ENCODE results near the gene RAP1GAP2.
"Not testable (repeated sequence)": the region's sequence is repeated elsewhere in the genome, so short reads cannot be mapped to it uniquely, and the experiment has no call there.

RAP1GAP2 gene

DNA sequence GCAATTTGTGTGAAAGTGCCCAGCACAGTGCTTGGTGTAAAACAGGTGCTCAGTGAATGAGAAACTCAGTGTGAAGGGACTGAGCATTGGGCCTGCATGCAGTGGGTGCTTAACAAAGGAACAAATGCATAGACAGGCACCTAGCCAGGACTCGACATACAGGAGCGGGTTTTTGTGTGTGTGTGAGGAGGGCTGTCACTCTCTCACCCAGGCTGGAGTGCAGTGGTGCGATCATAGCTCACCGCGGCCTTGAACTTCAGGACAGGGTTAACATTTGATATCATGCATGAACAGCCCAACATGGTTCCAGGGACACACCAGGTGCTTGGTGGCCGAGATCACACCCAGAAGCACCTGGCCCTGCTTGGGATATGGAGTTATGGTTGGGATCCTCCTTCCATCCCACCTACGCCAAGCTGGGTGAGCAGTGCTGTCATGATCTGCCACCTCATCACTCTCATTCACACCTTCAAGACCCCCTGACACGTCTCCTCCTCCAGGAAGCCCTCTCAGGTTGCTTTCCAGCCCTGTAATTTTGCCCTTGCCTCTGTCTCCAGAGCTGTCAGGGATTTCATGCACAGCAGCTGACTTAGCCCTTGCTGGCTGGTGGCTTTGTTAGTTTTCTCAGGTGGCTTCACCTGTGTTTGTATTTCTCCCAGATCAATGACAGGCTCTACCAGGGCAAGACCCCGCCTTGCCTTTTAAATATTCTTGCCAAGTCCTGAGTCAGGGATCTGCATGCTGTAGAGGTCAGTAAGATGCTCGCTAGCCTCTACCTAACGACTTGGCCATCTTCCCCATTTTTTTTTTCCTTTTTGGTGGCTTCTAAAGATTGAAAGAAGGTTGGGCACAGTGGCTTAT, 200.8 kb downstream of the RAP1GAP2 start:
- no peak for DNase-seq (ENCODE audit: low spot score)

DNA sequence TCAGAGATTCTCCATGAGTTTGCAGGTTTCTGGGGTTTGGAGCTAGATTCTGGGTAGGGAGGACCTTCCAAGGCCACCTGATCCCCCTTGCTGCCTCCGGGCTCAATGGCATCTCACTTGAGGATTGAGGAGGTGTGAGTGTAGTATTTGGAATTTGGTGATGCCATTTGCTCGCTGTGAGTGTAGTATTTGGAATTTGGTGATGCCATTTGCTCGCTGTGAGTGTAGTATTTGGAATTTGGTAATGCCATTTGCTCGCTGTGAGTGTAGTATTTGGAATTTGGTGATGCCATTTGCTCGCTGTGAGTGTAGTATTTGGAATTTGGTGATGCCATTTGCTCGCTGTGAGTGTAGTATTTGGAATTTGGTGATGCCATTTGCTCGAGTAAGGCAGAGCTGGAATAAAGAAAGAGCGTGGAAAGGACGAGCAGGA, 202.2 kb downstream of the RAP1GAP2 start:
- DNase-seq (ENCODE audit: low spot score), result not testable (repeated sequence)

DNA sequence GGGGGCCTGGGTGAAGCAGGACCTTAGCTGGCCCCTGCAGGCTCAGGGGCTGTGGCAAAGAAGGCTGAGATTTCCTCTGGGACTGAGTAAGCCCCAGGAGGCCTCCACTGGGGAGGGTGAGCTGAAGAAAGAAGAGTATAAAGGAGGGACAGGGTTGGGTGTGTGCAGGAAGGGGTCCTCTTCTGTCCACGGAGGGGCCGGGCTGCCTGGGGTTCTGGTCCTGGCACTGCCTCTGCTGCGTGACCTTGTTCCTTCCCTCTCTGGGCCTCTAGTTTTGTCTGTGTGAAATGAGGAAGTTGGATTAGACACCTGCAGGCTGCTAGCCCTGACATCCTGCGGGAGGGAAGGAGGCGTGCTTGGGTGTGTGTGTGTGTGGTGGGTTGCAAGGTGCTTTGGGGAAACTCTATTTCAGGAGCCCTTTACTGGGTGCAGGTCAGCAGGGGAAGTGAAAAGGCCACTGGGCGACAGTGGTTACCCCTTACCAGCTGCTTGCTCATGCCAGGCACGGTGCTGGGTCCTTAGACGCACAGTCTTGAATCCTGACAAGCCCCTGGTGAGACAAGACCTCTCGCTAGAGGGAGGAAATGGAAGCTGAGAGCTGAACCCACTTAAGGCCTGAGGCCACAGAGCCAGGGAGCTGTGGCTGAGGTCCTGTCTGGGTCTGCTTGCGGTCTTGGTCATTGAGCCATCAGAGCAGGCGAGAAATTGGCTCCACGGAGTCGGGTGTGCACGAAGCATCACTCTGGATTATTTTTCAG, 206.5 kb downstream of the RAP1GAP2 start:
- no peak for DNase-seq (ENCODE audit: low spot score)

DNA sequence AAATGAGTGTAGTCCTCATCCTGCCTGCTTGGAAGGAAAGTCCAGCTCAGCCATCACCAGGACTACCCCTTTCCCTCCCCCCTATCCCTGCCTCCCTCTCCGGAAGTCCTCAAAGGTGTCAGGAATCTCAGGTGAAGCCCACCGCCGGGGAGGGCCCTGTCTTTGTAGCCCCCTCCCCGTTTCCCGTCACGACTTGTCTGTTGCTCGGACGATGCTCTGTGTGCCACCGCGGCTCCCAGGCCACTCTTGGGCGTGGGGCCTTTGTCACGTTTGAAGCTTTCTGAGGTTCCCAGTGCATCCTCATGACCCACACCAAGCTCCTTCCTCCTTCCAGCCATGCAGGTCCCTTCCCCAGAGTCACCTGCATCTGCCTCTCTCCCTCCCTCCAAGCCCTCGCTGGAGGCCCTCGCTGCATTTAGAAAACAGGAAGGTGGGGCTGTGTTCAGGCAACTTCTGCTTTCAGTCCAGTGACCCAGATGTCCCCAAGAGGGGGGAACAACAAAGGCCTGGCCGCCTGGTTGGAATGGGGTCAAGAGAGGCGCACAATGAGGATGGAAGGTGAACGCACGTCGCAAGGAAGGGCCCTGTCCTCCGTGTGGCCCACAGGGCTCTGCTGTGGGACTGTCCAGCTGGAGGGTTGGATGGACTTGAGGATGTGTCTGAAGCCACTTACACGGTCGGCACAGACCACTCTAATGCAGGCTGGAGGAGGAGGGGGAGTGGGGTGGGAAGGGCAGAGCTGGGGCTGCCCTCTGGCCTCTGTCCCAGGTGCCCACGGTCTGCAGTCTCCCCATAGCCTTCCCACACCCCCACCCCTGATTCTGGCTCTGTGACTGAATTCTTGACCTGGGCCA, 207.3 kb downstream of the RAP1GAP2 start:
- no peak for DNase-seq (ENCODE audit: low spot score)

DNA sequence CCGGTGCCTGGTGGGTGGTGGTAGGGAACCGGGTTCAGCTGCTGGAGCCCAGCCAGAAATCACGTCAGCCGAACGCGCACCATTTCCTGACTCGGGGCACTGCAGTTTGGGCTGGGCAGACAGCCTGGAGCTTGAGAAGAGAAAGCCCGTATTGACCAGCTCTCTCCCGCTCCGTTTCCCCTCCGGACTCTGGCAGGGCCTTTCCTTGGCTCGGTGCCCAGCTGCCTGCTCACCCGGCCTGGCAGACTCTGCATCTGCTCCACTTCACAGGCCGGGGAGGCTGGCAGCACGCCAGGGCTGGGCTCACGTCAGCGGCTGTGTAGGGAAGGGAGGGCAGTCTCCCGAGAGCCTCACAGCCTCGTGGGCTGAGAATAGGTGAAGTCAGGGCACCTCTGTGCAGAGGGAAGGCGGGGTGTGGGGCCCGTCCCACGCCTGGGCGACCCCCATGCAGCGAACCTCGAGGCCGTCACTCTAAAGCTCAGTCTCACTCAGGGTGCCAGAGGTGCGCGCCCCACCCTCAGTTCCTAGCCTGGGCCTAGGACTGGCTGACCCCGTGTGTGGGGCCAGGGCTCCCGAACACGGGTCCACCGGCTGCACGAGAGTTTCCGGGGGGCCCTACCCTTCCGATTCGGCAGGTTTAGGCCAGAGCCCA, 208.0 kb downstream of the RAP1GAP2 start:
- peak; percentile 88 for DNase-seq (ENCODE audit: low spot score)

DNA sequence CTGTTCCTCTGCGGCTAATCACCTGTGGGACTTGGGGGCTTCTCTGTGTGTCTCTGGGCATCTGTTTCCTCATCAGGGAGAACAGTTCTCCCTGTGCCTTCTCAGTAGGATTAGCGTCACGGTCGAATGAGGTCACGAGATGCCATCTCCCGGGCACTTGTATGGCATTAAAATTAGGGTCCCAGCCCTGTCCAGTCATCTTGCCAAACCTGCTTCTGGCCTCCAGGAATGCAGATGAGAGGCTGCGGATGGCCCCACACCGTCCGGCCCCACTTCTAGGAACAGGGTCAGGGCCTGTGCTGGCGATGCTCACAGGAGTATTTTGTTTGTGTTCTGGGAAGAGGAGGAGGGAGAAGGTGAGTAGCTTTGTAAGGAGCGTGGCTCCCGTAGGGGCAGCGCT, 208.7 kb downstream of the RAP1GAP2 start:
- no peak for DNase-seq (ENCODE audit: low spot score)

DNA sequence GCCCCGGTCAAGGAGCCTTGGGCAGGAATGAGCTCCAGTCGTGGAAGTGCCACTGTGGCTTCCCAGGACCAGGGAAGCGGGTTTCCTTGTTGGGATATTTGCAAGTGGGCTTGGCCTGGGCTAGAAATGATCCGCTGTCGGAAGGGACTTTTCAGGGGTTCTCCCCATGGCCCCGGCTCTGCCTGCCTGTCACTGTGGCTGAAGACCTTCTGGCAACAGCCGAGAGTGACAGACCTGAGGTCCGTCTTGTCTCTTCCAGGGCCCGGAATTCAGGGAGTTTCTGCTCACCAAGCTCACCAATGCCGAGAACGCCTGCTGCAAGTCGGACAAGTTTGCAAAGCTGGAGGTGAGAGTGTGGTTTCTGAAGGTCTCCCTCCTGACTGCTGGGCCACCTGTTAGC, 209.5 kb downstream of the RAP1GAP2 start:
- no peak for DNase-seq (ENCODE audit: low spot score)

DNA sequence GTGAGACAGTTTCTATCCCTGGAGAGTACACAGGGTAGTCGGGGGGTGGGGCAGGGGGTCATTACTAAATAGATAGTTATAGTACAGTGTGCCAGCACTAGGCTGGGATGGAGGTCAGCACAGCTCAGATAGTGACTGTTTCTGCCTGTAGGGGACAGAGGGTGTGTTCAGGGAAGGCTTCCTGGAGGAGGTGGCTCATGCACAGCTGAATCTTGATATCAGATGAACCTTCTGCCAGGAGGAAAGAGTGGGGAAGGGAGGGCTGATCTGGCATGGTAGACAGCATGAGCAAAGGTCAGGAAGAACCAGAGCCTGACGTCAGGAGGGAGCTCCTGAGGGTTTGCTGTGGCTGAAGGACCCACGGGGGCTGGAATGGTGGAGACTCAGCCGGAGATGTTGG, 210.6 kb downstream of the RAP1GAP2 start:
- no peak for DNase-seq (ENCODE audit: low spot score)

DNA sequence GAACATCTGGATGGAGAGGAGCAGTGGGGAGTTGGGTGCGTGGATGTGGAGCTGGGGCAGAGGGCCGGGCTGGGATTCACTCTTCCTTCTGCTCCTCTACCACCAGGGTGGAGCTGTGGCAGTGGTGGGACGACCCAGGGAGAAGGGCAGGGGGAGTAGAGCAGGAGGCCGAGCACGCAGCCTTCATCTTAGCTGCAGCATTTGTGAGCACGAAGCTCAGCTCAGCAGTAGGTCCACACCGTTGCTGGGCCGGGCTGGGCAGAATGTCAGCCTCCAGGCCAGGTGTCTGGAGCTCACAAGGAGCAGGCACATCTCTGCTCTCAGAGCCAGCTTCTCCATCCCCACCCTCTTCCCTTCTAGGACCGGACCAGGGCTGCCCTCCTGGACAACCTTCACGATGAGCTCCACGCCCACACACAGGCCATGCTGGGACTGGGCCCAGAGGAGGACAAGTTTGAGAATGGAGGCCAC, 211.4 kb downstream of the RAP1GAP2 start:
- no peak for DNase-seq (ENCODE audit: low spot score)

DNA sequence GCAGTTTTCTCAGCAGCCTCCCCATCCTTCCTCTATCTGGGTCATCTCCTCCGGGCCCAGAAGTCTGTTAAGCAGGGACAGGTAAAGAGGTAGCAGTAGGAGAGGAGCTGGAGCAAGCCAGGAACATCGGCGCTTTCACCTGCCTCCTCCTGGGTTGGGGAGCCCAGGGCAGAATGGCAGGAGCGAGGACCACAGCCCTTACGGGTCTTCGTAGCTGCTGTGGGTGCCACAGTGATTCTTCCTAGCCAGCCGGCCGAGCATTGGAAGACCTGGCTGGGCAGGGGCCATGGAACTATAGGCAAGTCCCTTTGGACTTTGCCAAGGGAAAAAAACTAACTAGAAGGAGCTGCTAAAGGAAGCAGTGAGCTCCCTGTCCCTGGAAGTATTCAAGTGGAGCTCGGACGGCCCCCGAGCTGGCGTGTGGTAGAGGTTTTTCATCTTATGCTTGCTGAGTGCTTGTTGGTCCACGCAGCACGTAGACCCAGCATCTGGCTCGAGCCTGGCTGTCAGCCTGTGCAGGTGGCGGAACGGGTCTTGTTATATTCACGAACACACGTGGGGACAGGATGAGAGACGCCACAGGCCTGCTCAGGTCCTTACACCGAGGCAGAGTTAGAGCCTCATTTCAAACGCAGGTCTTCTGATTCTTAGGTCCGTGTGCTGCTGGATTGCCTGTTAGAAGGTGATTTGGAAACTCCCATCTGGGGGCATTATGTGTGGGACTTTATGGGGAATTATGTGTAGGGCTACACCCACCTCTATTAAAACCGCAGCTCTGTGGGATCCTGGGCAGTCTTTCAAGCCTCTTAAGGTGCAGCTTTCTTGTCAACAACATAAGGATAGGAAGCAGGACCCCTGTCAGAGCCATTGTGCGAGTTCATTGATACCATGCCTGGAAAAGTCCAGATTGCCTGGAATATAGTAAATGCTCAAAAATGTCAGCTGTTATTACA, 212.4 kb downstream of the RAP1GAP2 start:
- no peak for DNase-seq (ENCODE audit: low spot score)

DNA sequence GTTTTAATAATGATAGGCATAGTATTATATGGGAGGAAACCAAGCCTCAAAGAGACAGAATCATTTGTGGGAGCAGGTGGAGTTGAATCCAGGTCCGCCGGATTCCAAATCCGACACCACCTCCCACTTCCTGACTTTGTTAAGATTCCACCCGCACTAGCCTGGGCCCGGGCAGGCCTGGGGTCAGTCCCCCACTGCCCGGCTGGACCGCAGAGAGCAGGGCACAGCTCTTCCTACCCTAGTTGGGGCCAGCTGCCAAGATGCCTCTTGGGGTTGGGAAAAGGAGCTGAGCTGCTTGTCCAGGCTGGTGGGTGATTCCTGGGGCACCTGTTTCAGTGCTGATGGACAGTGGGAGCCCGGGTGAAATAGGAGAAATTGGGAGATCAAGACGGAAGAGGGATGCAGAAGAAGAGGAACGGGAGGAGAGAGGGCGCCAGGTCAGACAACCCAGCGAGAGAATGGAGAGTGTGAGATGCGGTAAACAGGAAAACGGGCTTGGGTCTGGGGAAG, 213.2 kb downstream of the RAP1GAP2 start:
- DNase-seq (ENCODE audit: low spot score), result no peak

DNA sequence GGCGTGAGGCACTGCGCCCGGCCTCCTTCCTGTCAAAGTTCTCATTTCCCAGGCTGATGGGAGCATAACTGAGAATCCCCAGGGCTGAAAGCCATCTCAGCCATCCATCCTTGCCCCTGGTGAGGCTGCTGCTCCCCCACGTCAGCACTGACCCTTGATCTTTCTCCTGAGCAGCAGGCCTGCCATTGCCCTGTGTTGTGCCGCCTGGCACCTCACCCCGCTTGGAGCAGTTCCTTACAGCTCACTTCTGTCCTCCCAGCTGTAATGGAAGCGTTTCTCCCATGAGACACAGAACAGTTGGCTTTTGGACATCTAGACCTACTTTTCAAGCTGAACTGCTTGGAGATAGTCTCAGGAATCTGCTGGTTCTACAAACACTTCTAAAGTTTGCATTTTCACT, 215.7 kb downstream of the RAP1GAP2 start:
- no peak for DNase-seq (ENCODE audit: low spot score)

DNA sequence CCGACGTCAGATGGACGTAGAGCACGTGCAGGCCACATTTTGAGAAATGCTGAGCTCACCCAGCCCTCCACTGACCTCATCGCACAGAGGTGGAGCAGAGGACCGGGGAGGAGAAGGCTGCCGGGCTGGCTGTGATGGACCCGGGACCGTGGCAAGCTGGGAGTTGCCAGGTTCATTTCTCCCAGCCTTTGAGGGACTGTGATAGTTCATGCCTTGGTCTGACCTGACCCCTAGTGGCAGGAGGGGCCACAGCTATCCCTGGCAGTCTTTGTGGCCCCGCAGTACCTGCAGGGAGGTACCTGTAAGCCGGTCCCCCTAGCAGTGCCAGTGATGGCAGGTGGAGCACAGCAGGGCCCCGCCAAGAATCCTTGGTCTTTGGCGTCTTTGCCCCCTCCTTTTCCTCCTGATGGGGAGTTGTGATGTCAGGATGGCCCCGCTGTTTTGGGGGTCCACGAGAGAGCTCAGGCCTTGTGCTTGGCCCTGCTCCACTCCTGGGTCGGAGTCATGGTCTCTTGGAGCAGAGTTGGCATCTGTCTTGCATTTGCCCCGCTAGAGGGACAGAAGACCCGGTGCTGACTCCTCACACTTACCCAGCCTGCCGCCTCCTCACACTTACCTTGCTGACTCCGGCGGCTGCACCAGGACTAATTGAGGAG, 216.8 kb downstream of the RAP1GAP2 start:
- DNase-seq (ENCODE audit: low spot score), result peak; percentile 51

DNA sequence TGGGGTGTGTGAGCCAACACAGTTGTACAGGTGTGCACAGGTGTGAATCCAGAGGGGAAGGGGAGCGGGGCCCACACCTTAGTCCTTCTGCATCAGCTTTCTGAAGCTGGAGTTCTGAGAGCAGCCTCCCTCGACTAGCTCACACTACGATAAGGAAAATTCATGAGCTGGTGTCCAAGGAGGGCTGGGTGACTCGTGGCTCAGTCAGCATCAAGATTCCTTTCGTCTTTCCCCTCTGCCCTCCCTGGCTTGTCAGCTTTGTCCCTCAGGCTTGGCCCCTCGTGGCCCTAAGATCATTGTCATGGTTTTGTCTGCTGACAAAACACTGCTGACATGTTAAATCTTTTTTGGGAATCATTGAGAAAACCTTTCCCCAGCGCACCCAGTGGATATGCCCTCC, 219.7 kb downstream of the RAP1GAP2 start:
- no peak for DNase-seq (ENCODE audit: low spot score)

DNA sequence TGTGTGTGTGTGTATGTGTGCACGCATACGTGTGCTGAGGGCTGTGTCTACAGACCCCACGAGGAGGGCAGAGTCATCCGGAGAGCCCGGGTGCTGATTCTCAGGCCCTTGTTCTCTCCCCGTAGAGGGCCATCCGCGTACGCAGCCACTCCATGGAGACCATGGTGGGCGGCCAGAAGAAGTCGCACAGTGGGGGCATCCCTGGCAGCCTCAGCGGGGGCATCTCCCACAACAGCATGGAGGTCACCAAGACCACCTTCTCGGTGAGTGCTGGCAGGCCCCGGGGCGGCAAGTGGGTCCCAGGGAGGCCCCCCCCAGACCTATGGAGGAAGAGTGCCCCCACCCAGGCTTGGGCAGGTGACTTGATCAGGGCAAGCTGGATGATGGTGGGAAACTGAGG, 221.7 kb downstream of the RAP1GAP2 start:
- no peak for DNase-seq (ENCODE audit: low spot score)

DNA sequence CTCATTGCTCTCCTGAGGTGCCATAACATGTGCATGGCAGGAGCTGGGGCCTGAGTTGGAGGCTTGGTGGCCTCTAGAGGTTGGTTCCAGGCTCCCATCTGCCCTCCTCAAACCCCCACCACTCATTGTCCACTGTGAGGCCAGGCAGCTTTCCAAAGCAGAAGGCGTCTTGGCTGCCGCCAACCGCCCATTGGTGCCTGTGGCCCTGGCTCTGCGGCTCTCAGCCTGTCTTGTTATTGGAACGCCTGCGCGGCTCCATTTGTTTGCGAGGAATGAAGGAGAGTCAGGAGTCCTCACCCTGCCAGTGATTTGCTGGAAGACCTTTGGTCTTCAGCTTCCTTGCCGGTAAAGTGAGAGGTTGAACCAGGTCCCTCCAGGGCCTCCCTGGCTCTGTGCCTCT, 223.5 kb downstream of the RAP1GAP2 start:
- DNase-seq (ENCODE audit: low spot score), result no peak

DNA sequence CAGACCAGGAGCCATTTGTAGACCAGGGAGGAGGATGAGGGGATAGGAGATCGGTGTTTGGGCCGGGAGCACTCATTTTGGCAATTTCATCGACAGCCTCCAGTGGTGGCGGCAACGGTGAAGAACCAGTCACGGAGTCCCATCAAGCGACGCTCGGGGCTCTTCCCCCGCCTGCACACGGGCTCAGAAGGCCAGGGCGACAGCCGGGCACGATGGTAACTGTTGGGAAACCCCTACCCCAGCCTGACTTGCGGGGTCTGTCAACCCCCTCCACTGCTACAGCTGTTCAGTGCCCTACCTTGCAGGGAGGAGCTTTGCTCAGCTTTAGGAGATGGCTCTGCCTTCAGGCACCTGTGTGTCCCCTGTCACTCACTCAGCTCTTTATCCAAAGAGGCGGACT, 224.1 kb downstream of the RAP1GAP2 start:
- DNase-seq (ENCODE audit: low spot score), result no peak

DNA sequence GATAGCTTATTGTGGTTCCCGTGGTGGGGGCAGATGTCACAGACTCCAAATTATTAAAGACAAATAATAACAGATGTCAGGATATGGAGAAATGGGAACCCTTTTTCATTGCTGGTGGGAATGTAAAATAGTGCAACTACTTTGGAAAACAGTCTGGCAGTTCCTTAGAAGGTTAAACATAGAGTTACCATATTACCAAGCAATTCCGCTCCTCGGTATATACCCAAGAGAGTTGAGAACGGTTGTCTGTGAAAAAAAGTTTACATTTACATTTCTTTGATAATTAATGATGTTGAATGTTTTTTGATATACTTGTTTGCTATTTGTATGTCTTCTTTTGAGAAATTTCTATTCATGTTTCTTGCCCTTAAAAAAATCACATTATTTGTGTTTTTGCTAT, 226.0 kb downstream of the RAP1GAP2 start:
- no peak for DNase-seq (ENCODE audit: low spot score)

DNA sequence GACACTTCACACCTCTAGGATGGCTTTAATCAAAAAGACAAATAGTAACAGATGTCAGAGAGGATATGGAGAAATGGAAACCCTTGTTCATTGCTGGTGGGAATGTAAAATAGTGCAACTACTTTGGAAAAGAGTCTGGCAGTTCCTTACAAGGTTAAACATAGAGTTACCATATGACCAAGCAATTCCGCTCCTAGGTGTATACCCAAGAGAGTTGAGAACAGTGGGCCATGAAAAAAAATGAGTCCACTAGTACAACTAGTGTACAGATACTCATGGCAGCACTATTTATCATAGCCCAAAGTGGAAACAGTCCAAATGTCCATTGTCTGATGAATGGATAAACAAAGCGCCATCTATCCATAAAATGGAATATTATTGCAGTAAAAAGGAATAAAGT, 228.1 kb downstream of the RAP1GAP2 start:
- DNase-seq (ENCODE audit: low spot score), result no peak
